Mucosa of rectum (tissue), 2 donors: ENCODE results near the gene LHFPL5.

Experiments used
- H3K27ac ChIP-seq, 2 donors: one replicate each; pipeline ENCODE4 v1.7.0; 2013; ENCODE audit warnings: inconsistent platforms in 2 of 2, low read depth in 2 of 2, low read length in 2 of 2
- H3K27me3 ChIP-seq, 2 donors: one replicate each; pipeline ENCODE4 v1.7.0; 2013; ENCODE audit warnings: low read length in 2 of 2; ENCODE audit not compliant: control insufficient read depth in 2 of 2, insufficient read depth in 2 of 2
- H3K36me3 ChIP-seq, 2 donors: one replicate each; pipeline ENCODE4 v1.7.0; 2013; ENCODE audit warnings: low read length in 2 of 2; ENCODE audit not compliant: control insufficient read depth in 2 of 2, insufficient read depth in 2 of 2
- H3K4me1 ChIP-seq, 2 donors: one replicate each; pipeline ENCODE4 v1.7.0; 2013; ENCODE audit warnings: low read length in 2 of 2, mild to moderate bottlenecking in 1 of 2; ENCODE audit not compliant: control insufficient read depth in 2 of 2, insufficient read depth in 2 of 2
- H3K4me3 ChIP-seq, 2 donors: one replicate each; pipeline ENCODE4 v1.7.0; 2013; ENCODE audit warnings: low read length in 2 of 2
- H3K9ac ChIP-seq, 2 donors: one replicate each; pipeline ENCODE4 v1.7.0; 2013; ENCODE audit warnings: low read length in 2 of 2, low read depth in 1 of 2, mild to moderate bottlenecking in 1 of 2
- H3K9me3 ChIP-seq, 2 donors: one replicate each; pipeline ENCODE4 v1.7.0; 2013; ENCODE audit warnings: low read length in 2 of 2; ENCODE audit not compliant: control insufficient read depth in 2 of 2
- donor health status: healthy.
- donor health status: Normal muscosa, but diverticular disease.

LHFPL5 gene

GRCh38 chr6:35777356-35778102 is 27.6 kb upstream of the LHFPL5 start:
- peaks cover 6 to 8% of the 10 kb centered on the region in 2 donors for H3K27me3 ChIP-seq
- H3K27ac ChIP-seq = no peak overlapping the region
- H3K9me3 ChIP-seq = no peaks in the 10 kb centered on the region
- no peak overlapping the region for H3K9ac ChIP-seq
- H3K4me1 ChIP-seq = peaks cover 0 to 2% of the 10 kb centered on the region in 2 donors
- no peak overlapping the region for H3K4me3 ChIP-seq
- no peaks in the 10 kb centered on the region for H3K36me3 ChIP-seq

DNA sequence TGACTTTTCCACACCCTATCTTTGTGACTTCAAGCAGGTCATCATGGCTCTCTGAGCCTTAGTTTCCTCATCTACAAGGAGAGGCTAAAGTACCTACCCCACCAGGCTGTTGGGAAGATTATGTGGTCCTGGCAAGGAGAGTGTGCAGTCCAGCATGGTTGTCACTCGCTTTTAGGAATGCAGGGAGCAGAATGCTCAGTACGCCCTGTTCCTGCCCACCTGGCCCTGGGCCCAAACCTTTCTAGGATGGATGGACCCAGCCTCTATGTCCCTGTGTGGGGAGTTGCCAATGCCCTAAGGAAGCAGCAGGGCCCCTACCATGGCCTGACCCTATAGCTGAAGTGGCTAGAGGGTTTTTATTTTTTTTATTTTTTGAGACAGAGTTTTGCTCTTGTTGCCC is 26.7 kb upstream of the LHFPL5 start:
- no peaks in the 10 kb centered on the region for H3K36me3 ChIP-seq

GRCh38 chr6:35780719-35781118 is 24.4 kb upstream of the LHFPL5 start, which contains the start of gene CLPSL1:
Gene CLPSL1 (plus strand): TSS chr6:35781019. CDS start chr6:35781111, 92 bp downstream.
- Histone ChIP-seq H3K27me3 (peaks cover 4 to 7% of the 10 kb centered on the region in 2 donors), H3K27ac (no peak within 1 kb of the TSS), H3K4me3 (no peak within 1 kb of the TSS), H3K9me3 (no peaks in the 10 kb centered on the region), H3K4me1 (peaks cover 0 to 2% of the 10 kb centered on the region in 2 donors), H3K36me3 (no peaks in the 10 kb centered on the region), H3K9ac (no peak within 1 kb of the TSS)

More for the DNA sequence above, 26.7 kb upstream of the LHFPL5 start:
- Histone ChIP-seq H3K9me3 (no peaks in the 10 kb centered on the region), H3K27me3 (peaks cover 6 to 8% of the 10 kb centered on the region in 2 donors), H3K9ac (no peak overlapping the region), H3K4me1 (peaks cover 0 to 2% of the 10 kb centered on the region in 2 donors), H3K4me3 (no peak overlapping the region), H3K27ac (no peak overlapping the region)

GRCh38 chr6:35781290-35781689 is 23.9 kb upstream of the LHFPL5 start:
- Histone ChIP-seq H3K4me1 (peaks cover 0 to 2% of the 10 kb centered on the region in 2 donors), H3K27ac (no peak overlapping the region), H3K9me3 (no peaks in the 10 kb centered on the region), H3K27me3 (peaks cover 5 to 6% of the 10 kb centered on the region in 2 donors), H3K4me3 (no peak overlapping the region), H3K9ac (no peak overlapping the region), H3K36me3 (no peaks in the 10 kb centered on the region)

DNA sequence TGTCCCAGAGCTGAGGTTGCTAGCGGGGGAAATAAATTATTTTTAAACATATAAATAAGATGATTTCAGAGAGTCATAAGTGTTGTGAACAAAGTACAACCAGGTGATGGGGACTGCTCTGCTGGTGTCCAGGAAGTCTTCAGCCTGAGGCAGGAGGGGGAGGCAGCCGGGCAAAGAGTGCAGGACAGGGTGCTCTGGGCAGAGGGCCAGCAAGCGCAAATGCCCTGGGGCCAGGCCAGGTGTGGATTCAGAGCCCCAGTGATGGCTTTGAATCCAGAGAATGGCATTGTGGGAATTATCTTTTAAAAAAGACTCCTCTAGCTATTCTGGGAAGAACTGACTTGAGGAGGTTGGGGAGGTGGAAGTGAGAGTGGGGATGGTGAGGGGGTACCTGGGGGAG is 22.7 kb upstream of the LHFPL5 start:
- no peak overlapping the region for H3K4me3 ChIP-seq
- H3K27me3 ChIP-seq = peaks cover 10 to 14% of the 10 kb centered on the region in 2 donors
- no peak overlapping the region for H3K9ac ChIP-seq
- H3K36me3 ChIP-seq = no peaks in the 10 kb centered on the region
- no peaks in the 10 kb centered on the region for H3K4me1 ChIP-seq
- H3K27ac ChIP-seq = no peak overlapping the region
- no peaks in the 10 kb centered on the region for H3K9me3 ChIP-seq

- no peaks in the 10 kb centered on the region for H3K9me3 ChIP-seq
- no peaks in the 10 kb centered on the region for H3K4me1 ChIP-seq
- H3K4me3 ChIP-seq = no peak overlapping the region
- no peak overlapping the region for H3K27ac ChIP-seq
- peaks cover 15 to 25% of the 10 kb centered on the region in 2 donors for H3K27me3 ChIP-seq
- H3K36me3 ChIP-seq = no peaks in the 10 kb centered on the region
- no peak overlapping the region for H3K9ac ChIP-seq
Observed at GRCh38 chr6:35784200-35784599, 21.0 kb upstream of the LHFPL5 start.

DNA sequence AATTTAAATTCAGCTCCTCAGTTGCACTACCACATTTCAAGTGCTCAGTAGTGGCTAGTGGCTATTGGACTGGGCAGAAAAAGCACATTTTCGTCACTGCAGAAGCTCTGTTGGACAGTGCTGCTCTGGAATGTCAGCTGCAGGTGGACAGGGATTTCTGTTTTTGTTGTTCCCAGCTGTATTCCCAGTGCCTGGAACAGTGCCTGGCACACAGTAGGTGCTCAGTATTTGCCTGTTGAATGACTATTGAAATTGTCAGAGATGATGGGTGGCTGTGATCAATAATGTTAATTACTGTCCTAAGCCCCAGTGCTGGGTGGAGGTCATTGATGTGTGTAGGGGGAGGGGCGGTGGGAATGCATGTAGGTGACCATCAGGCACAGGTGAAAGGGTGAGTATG is 18.9 kb upstream of the LHFPL5 start:
- no peaks in the 10 kb centered on the region for H3K4me1 ChIP-seq
- no peak overlapping the region for H3K27ac ChIP-seq
- no peaks in the 10 kb centered on the region for H3K36me3 ChIP-seq
- H3K4me3 ChIP-seq = no peak overlapping the region
- no peak overlapping the region for H3K9ac ChIP-seq
- no peaks in the 10 kb centered on the region for H3K9me3 ChIP-seq
- H3K27me3 ChIP-seq = peaks cover 13 to 25% of the 10 kb centered on the region in 2 donors

GRCh38 chr6:35786810-35787209 is 18.3 kb upstream of the LHFPL5 start:
- H3K27ac ChIP-seq = no peak overlapping the region
- peaks cover 13 to 25% of the 10 kb centered on the region in 2 donors for H3K27me3 ChIP-seq
- no peaks in the 10 kb centered on the region for H3K9me3 ChIP-seq
- no peak overlapping the region for H3K4me3 ChIP-seq
- H3K4me1 ChIP-seq = no peaks in the 10 kb centered on the region
- H3K36me3 ChIP-seq = no peaks in the 10 kb centered on the region
- no peak overlapping the region for H3K9ac ChIP-seq

DNA sequence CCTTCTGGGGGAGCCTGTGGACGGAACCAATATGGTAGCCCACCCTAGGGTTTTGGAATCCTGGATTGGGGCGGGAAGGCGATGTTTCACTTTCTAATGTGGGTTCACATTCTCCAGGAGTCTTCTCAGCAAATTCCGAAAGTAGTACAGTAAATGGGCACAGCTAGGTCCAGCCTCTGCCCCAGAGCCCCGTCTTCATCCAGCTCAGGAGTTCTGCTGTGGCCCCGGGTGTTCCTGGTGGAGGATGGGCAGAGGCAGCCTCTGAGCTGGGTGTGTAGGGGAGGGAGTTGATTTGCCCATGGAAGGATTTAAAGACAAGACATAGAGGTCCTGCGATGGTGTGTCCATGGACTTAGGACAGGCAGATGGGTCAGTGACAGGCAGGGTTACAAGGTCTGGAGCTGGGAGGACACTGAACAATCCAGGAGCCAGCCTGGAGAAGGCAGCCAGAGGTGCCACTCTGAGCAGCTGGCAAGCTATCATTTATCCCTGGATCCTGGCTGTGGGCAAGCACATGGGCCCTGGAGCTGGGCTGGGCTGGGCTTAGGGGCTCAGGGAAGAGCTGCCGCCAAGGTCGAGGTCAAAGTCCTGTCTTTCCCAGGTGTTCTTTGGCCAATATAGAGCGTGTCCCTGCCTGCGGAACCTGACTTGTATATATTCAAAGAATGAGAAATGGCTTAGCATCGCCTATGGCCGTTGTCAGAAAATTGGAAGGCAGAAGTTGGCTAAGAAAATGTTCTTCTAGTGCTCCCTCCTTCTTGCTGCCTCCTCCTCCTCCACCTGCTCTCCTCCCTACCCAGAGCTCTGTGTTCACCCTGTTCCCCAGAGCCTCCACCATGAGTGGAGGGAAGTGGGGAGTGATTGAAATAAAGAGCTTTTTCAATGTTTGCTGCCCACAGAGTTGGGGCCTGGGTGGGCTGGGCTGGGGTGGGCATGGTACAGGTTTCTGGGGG is 17.6 kb upstream of the LHFPL5 start:
- Histone ChIP-seq H3K9me3 (no peaks in the 10 kb centered on the region), H3K9ac (no peak overlapping the region), H3K27ac (no peak overlapping the region), H3K27me3 (peaks cover 13 to 25% of the 10 kb centered on the region in 2 donors), H3K36me3 (no peaks in the 10 kb centered on the region), H3K4me3 (no peak overlapping the region), H3K4me1 (no peaks in the 10 kb centered on the region)

GRCh38 chr6:35788423-35788982 is 16.6 kb upstream of the LHFPL5 start:
- no peaks in the 10 kb centered on the region for H3K9me3 ChIP-seq
- H3K4me3 ChIP-seq = no peak overlapping the region
- no peak overlapping the region for H3K9ac ChIP-seq
- H3K27me3 ChIP-seq = peaks cover 13 to 25% of the 10 kb centered on the region in 2 donors
- H3K36me3 ChIP-seq = no peaks in the 10 kb centered on the region
- no peaks in the 10 kb centered on the region for H3K4me1 ChIP-seq
- no peak overlapping the region for H3K27ac ChIP-seq
